OCI-LY7 (cell line): ENCODE results near the gene TMEM243.

Source experiments
- CTCF ChIP-seq: fragments of 200-600 bp; sonication (generic); conservative IDR thresholded peaks from 2 replicates; pipeline ENCODE4 v1.5.1; 2014; ENCODE audit warnings: mild to moderate bottlenecking, antibody characterized with exemption, low read length, moderate library complexity, mixed read lengths
- EZH2phosphoT487 ChIP-seq: fragments of 200-600 bp; sonication (generic); IDR thresholded peaks from 2 replicates; pipeline ENCODE4 v1.6.1; 2018; ENCODE audit warnings: low read depth, borderline replicate concordance, mild to moderate bottlenecking, mixed run types, antibody characterized with exemption, low read length, moderate library complexity, mixed read lengths

DNA sequence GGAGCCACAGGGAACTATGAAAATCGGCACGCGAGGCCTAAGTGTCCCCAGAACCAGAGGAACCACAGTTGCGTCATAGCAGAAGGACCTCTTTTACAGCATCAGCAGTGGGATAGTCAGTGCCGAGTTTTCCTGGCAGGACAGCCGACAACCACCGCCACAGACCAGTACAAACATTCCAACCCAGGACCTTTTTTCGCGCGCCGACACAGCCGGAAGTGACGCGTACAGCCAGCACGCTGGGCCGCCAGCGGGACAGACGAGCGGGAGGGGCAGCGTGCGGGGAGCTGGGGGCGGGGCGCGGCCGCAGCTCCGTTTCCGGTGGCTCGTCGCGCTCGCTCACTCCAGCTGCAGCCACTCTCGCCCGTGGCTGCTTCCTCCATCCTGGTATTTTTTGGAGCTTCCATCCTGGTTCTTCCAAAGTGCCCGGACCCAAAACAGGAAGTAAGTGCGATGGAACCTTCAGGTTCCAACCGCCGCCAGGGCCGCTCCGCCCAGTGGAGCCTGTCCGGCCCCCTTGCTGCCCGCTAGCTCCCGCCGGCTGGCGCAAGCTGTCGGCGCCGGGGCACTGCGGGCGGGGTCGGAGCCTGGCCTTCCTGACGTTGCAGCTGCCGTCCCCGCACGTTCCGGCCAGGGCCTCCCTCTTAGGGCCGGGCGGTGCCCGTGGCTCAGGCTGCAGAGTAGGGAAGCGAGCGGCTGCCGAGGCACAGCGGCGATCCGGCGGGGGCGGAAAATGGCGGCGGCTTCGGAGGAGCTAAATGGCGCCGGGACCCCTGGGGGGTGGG is 67.2 kb downstream of the TMEM243 start, which contains the start of gene DMTF1:
- TF ChIP-seq CTCF (no peak), EZH2phosphoT487 (no peak)
